Ovary (tissue), 3 donors: ENCODE measurements around the gene ATF6.

Experiments
- CTCF ChIP-seq, 3 donors: fragments of 450-650 bp in 2 of 3; fragments of 200-600 bp in 1 of 3; IDR thresholded peaks; one replicate each; pipeline versions ENCODE4 v1.5.1 to v1.8.0; 2016 to 2022; ENCODE audit warnings: antibody characterized with exemption in 3 of 3, mild to moderate bottlenecking in 1 of 3
- EP300 ChIP-seq: sonication (generic); formaldehyde crosslinking; IDR thresholded peaks from one replicate; pipeline ENCODE4 v1.6.1; 2017; ENCODE audit warnings: antibody characterized with exemption
- POLR2A ChIP-seq: fragments of 450-650 bp; IDR thresholded peaks from one replicate; pipeline ENCODE4 v1.6.1; 2017; ENCODE audit warnings: antibody characterized with exemption, mild to moderate bottlenecking, moderate library complexity
- donor health status: DM: no; HTN: no; CAD: no.

GRCh38 chr1:161872506-161872905, 106.4 kb downstream of the ATF6 start:
- TF ChIP-seq POLR2A (no peak), CTCF (IDR thresholded peaks at IDR 0.05) (no peak), EP300 (no peak)
